Measurements from ENCODE around the gene UGT1A8. TPM values are rescaled to one million over a fixed set of nuclear protein-coding genes. Genes with fewer than 3 reads are reported as not detected.
"Not testable (repeated sequence)": the region's sequence is repeated elsewhere in the genome, so short reads cannot be mapped to it uniquely, and the experiment has no call there.

The UGT1A8 gene
- total and polyA plus RNA-seq, 2 donors (not counting 1 experiment from before 2014, with no cell fraction given), result not detected

DNA sequence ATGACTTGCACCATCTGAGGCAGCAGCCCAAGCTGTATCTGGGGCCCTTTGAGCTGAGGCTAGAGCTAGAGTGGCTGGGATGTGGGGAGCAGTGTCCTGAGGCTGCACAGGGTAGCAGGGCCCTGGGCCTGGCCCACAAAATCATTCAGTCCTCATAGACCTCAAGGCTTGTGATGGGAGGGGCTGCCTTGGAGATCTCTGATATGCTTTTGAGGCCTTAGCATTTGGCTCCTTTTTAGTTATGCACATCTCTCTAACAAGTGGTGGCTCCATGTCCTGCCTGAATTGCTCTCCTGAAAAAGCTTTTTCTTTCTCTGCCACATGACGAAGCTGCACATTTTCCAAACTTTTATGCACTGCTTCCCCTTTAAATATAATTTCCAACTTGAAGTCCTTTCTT, 11.8 kb upstream of the UGT1A8 start:
- Histone ChIP-seq H4K20me1 (ENCODE audit: control insufficient read depth, extremely low read depth, insufficient read depth, low read length) (no peaks in the 10 kb centered on the region), H3K4me1 (ENCODE audit: control insufficient read depth, extremely low read depth, insufficient read depth, low read length) (no peaks in the 10 kb centered on the region), H3K79me2 (ENCODE audit: control insufficient read depth, insufficient read depth, low read length) (no peaks in the 10 kb centered on the region), H2AFZ (ENCODE audit: low read length) (no peak overlapping the region), H3K9ac (ENCODE audit: insufficient read depth, low read length) (no peak overlapping the region), H3K4me3 (replicated peaks in 1 of 4; ENCODE audit: control extremely low read depth in 1 of 4, insufficient read depth in 1 of 4, low read depth in 3 of 4, low read length in 4 of 4) (no peak overlapping the region), H3K36me3 (ENCODE audit: control insufficient read depth, insufficient read depth, low read length) (no peaks in the 10 kb centered on the region), H3K27me3 (ENCODE audit: control insufficient read depth, insufficient read depth, low read length) (no peaks in the 10 kb centered on the region), H3K27ac (ENCODE audit: insufficient read depth, low read length) (no peak overlapping the region), H3K9me3 (ENCODE audit: control insufficient read depth, insufficient read depth, low read depth, low read length) (no peaks in the 10 kb centered on the region), H3K4me2 (ENCODE audit: extremely low read depth, insufficient read depth, low read length) (no peak overlapping the region)
- DNase-seq (ENCODE audit: low read depth in 2 of 2), result no peak
- no peak for TF ChIP-seq EZH2 (IDR thresholded peaks at IDR 0.05; ENCODE audit: low read length, missing control alignments)
- TF ChIP-seq CTCF (conservative IDR thresholded peaks at IDR 0.05 in 1 of 2, IDR thresholded peaks at IDR 0.05 in 1 of 2; ENCODE audit: low read depth in 1 of 2, low read length in 2 of 2), result no peak

- Histone ChIP-seq H3K4me3 (replicated peaks in 1 of 4; ENCODE audit: control extremely low read depth in 1 of 4, insufficient read depth in 1 of 4, low read depth in 3 of 4, low read length in 4 of 4) (no peak overlapping the region), H3K27ac (ENCODE audit: insufficient read depth, low read length) (no peak overlapping the region), H3K9me3 (ENCODE audit: control insufficient read depth, insufficient read depth, low read depth, low read length) (no peaks in the 10 kb centered on the region), H3K4me1 (ENCODE audit: control insufficient read depth, extremely low read depth, insufficient read depth, low read length) (no peaks in the 10 kb centered on the region), H2AFZ (ENCODE audit: low read length) (no peak overlapping the region), H3K9ac (ENCODE audit: insufficient read depth, low read length) (no peak overlapping the region), H3K27me3 (ENCODE audit: control insufficient read depth, insufficient read depth, low read length) (no peaks in the 10 kb centered on the region), H3K79me2 (ENCODE audit: control insufficient read depth, insufficient read depth, low read length) (no peaks in the 10 kb centered on the region), H3K36me3 (ENCODE audit: control insufficient read depth, insufficient read depth, low read length) (no peaks in the 10 kb centered on the region), H3K4me2 (ENCODE audit: extremely low read depth, insufficient read depth, low read length) (no peak overlapping the region), H4K20me1 (ENCODE audit: control insufficient read depth, extremely low read depth, insufficient read depth, low read length) (no peaks in the 10 kb centered on the region)
- no peak for TF ChIP-seq EZH2 (IDR thresholded peaks at IDR 0.05; ENCODE audit: low read length, missing control alignments)
- TF ChIP-seq CTCF (conservative IDR thresholded peaks at IDR 0.05 in 1 of 2, IDR thresholded peaks at IDR 0.05 in 1 of 2; ENCODE audit: low read depth in 1 of 2, low read length in 2 of 2), result no peak
- DNase-seq (ENCODE audit: low read depth in 2 of 2), result no peak
These were observed 6.1 kb upstream of the UGT1A8 start for GRCh38 chr2:233611284-233611683.

DNA sequence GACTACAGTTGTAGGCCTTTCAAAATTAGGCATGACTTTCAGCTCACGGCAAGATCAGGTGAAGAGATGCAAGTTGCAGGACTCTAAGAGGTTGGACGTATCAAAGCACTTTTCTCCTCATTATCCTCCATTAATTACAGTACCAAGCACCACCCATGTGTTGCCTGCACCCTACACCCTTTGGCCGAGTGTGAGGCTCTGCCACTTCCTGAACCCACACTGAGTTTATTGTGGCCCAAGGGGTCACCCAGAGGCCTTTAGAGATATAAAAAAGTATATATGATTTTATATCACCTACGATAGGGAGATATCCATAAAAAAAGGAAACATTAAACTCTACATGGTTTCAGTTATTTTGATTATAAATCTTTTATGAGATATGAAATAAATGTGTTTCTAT, 2.8 kb downstream of the UGT1A8 start:
- DNase-seq (ENCODE audit: low read depth in 2 of 2), result no peak
- TF ChIP-seq CTCF (conservative IDR thresholded peaks at IDR 0.05 in 1 of 2, IDR thresholded peaks at IDR 0.05 in 1 of 2; ENCODE audit: low read depth in 1 of 2, low read length in 2 of 2), result no peak
- TF ChIP-seq EZH2 (IDR thresholded peaks at IDR 0.05; ENCODE audit: low read length, missing control alignments), result no peak
- no peak overlapping the region for H2AFZ ChIP-seq (ENCODE audit: low read length)
- H3K9me3 ChIP-seq (ENCODE audit: control insufficient read depth, insufficient read depth, low read depth, low read length), result no peaks in the 10 kb centered on the region
- no peaks in the 10 kb centered on the region for H3K79me2 ChIP-seq (ENCODE audit: control insufficient read depth, insufficient read depth, low read length)
- no peaks in the 10 kb centered on the region for H3K4me1 ChIP-seq (ENCODE audit: control insufficient read depth, extremely low read depth, insufficient read depth, low read length)
- H3K36me3 ChIP-seq (ENCODE audit: control insufficient read depth, insufficient read depth, low read length), result no peaks in the 10 kb centered on the region
- H3K27me3 ChIP-seq (ENCODE audit: control insufficient read depth, insufficient read depth, low read length), result no peaks in the 10 kb centered on the region
- no peaks in the 10 kb centered on the region for H4K20me1 ChIP-seq (ENCODE audit: control insufficient read depth, extremely low read depth, insufficient read depth, low read length)
- no peak overlapping the region for H3K4me2 ChIP-seq (ENCODE audit: extremely low read depth, insufficient read depth, low read length)
- no peak overlapping the region for H3K4me3 ChIP-seq (replicated peaks in 1 of 4; ENCODE audit: control extremely low read depth in 1 of 4, insufficient read depth in 1 of 4, low read depth in 3 of 4, low read length in 4 of 4)
- no peak overlapping the region for H3K27ac ChIP-seq (ENCODE audit: insufficient read depth, low read length)
- H3K9ac ChIP-seq (ENCODE audit: insufficient read depth, low read length), result no peak overlapping the region

DNA sequence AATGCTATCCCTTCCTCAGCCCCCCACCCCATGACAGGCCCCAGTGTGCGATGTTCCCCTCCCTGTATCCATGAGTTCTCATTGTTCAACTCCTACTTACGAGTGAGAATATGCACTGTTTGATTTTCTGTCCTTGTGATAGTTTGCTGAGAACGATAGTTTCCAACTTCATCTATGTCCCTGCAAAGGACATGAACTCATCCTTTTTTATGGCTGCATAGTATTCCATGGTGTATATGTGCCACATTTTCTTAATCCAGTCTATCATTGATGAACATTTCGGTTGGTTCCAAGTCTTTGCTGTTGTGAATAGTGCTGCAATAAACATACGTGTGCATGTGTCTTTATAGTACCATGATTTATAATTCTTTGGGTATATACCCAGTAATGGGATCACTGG, 4.4 kb downstream of the UGT1A8 start:
- not testable (repeated sequence) for H4K20me1 ChIP-seq (ENCODE audit: control insufficient read depth, extremely low read depth, insufficient read depth, low read length); H3K9ac ChIP-seq (ENCODE audit: insufficient read depth, low read length); H3K9me3 ChIP-seq (ENCODE audit: control insufficient read depth, insufficient read depth, low read depth, low read length); H3K4me3 ChIP-seq (replicated peaks in 1 of 4; ENCODE audit: control extremely low read depth in 1 of 4, insufficient read depth in 1 of 4, low read depth in 3 of 4, low read length in 4 of 4); H3K27me3 ChIP-seq (ENCODE audit: control insufficient read depth, insufficient read depth, low read length); H3K4me1 ChIP-seq (ENCODE audit: control insufficient read depth, extremely low read depth, insufficient read depth, low read length); H3K27ac ChIP-seq (ENCODE audit: insufficient read depth, low read length); H2AFZ ChIP-seq (ENCODE audit: low read length); H3K79me2 ChIP-seq (ENCODE audit: control insufficient read depth, insufficient read depth, low read length); H3K36me3 ChIP-seq (ENCODE audit: control insufficient read depth, insufficient read depth, low read length); DNase-seq (ENCODE audit: low read depth in 2 of 2); H3K4me2 ChIP-seq (ENCODE audit: extremely low read depth, insufficient read depth, low read length)
